ENCODE measurements around the gene DRD3.

DNA sequence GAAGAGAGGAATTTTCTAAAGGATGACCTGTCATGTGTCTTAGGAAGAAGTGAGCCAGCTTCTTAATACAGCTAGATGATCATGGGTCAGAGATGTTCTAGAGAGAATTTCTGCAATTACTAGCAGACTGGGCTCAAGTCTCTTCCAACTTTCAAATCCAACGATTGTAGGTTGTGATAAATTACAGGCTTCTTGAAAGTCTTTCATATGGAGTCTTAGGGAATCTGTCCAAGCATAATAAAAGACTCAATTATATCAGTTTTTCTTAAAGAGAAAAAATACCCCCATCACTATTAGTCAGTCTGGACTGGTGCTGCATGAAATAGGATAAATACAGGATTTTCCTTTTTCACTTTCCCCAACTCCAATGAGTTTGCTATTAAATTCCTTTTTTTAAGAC lies 59.1 kb downstream of the DRD3 start:
- no peak for TF ChIP-seq CTCF (conservative IDR thresholded peaks at IDR 0.05; ENCODE audit: low read depth, low read length)
- TF ChIP-seq EZH2 (IDR thresholded peaks at IDR 0.05; ENCODE audit: borderline replicate concordance, low read depth, low read length, poor library complexity, severe bottlenecking) = no peak
